ENCODE data around the gene AUH. TPM values are rescaled to one million over a fixed set of nuclear protein-coding genes. Genes with fewer than 3 reads are reported as not detected.

The AUH gene
- polyA plus RNA-seq, 3 donors, result 4.0 to 9.9 (median 8.4) TPM

- peaks cover 0 to 3% (median 0%) of the 10 kb centered on the region in 7 donors for H3K9me3 Mint-ChIP-seq
- no peaks in the 10 kb centered on the region for H3K4me1 Mint-ChIP-seq
- no peak overlapping the region for H3K27ac Mint-ChIP-seq
- Histone ChIP-seq H2AFZ (ENCODE audit: insufficient read depth, low read depth, low read length, poor library complexity, severe bottlenecking) (no peak overlapping the region), H3K27me3 (ENCODE audit: control insufficient read depth in 2 of 2, insufficient read depth in 2 of 2, low read length in 2 of 2) (no peaks in the 10 kb centered on the region), H3K27ac (ENCODE audit: low read depth in 1 of 2, low read length in 2 of 2) (no peak overlapping the region), H3K4me3 (replicated peaks in 1 of 3; ENCODE audit: low read depth in 2 of 3, low read length in 3 of 3) (no peak overlapping the region), H4K20me1 (ENCODE audit: insufficient read depth, low read length) (no peaks in the 10 kb centered on the region), H3K9ac (ENCODE audit: insufficient read depth, low read length, poor library complexity, severe bottlenecking) (no peak overlapping the region), H3K79me2 (ENCODE audit: insufficient read depth, low read length) (no peaks in the 10 kb centered on the region), H3K9me3 (replicated peaks in 1 of 2; ENCODE audit: control insufficient read depth in 1 of 2, insufficient read depth in 1 of 2, low read length in 2 of 2) (no peaks in the 10 kb centered on the region), H3K4me2 (replicated peaks; ENCODE audit: extremely low read depth, low read length, poor library complexity, severe bottlenecking) (no peak overlapping the region), H3K36me3 (replicated peaks in 1 of 2; ENCODE audit: control insufficient read depth in 1 of 2, insufficient read depth in 2 of 2, low read length in 2 of 2) (no peaks in the 10 kb centered on the region), H3K4me1 (ENCODE audit: control insufficient read depth in 1 of 2, insufficient read depth in 2 of 2, low read length in 2 of 2) (no peaks in the 10 kb centered on the region)
- peaks cover 7 to 11% of the 10 kb centered on the region in 2 donors for H3K36me3 Mint-ChIP-seq
- no peak overlapping the region for H3K4me3 Mint-ChIP-seq
- 100% methylated on average over 1 of the region's 1 CpG for WGBS (ENCODE audit: insufficient coverage)
- intact Hi-C loops (cut with micrococcal nuclease), result no loop called here
- DNase-seq, result no peak
- no peaks in the 10 kb centered on the region for H3K27me3 Mint-ChIP-seq (ENCODE audit: low read depth in 3 of 3)
- TF ChIP-seq CTCF (IDR thresholded peaks at IDR 0.05), result no peak
These were observed 142.2 kb downstream of the AUH start for GRCh38 chr9:91219557-91219956.

- Mint-ChIP-seq H3K4me3 (no peak overlapping the region), H3K27ac (no peak overlapping the region), H3K36me3 (peaks cover 7 to 11% of the 10 kb centered on the region in 2 donors), H3K9me3 (peaks cover 0 to 3% (median 0%) of the 10 kb centered on the region in 7 donors), H3K4me1 (no peaks in the 10 kb centered on the region), H3K27me3 (ENCODE audit: low read depth in 3 of 3) (peaks cover 0 to 4% (median 0%) of the 10 kb centered on the region in 3 donors)
- no peak overlapping the region for H3K4me2 ChIP-seq (replicated peaks; ENCODE audit: extremely low read depth, low read length, poor library complexity, severe bottlenecking)
- H3K27ac ChIP-seq (ENCODE audit: low read depth in 1 of 2, low read length in 2 of 2), result no peak overlapping the region
- H2AFZ ChIP-seq (ENCODE audit: insufficient read depth, low read depth, low read length, poor library complexity, severe bottlenecking), result no peak overlapping the region
- no peaks in the 10 kb centered on the region for H3K9me3 ChIP-seq (replicated peaks in 1 of 2; ENCODE audit: control insufficient read depth in 1 of 2, insufficient read depth in 1 of 2, low read length in 2 of 2)
- intact Hi-C loops (cut with micrococcal nuclease), result no loop called here
- H3K79me2 ChIP-seq (ENCODE audit: insufficient read depth, low read length), result no peaks in the 10 kb centered on the region
- H3K36me3 ChIP-seq (replicated peaks in 1 of 2; ENCODE audit: control insufficient read depth in 1 of 2, insufficient read depth in 2 of 2, low read length in 2 of 2), result no peaks in the 10 kb centered on the region
- TF ChIP-seq CTCF (IDR thresholded peaks at IDR 0.05), result no peak
- no peak for DNase-seq
- H4K20me1 ChIP-seq (ENCODE audit: insufficient read depth, low read length), result no peaks in the 10 kb centered on the region
- H3K4me1 ChIP-seq (ENCODE audit: control insufficient read depth in 1 of 2, insufficient read depth in 2 of 2, low read length in 2 of 2), result no peaks in the 10 kb centered on the region
- no peaks in the 10 kb centered on the region for H3K27me3 ChIP-seq (ENCODE audit: control insufficient read depth in 2 of 2, insufficient read depth in 2 of 2, low read length in 2 of 2)
- no CpG with 5 or more reads among the region's 1 CpG for WGBS (ENCODE audit: insufficient coverage)
- H3K4me3 ChIP-seq (replicated peaks in 1 of 3; ENCODE audit: low read depth in 2 of 3, low read length in 3 of 3), result no peak overlapping the region
- no peak overlapping the region for H3K9ac ChIP-seq (ENCODE audit: insufficient read depth, low read length, poor library complexity, severe bottlenecking)
These were observed 144.3 kb downstream of the AUH start for GRCh38 chr9:91217388-91217787.
